GM19351 (cell line): ENCODE data around the gene MAPKBP1.

Source experiments
- ATAC-seq: cut with Tn5 transposase; IDR thresholded peaks from one replicate; pipeline ENCODE4 v1.9.1; 2021; ENCODE audit warnings: mild to moderate bottlenecking, moderate library complexity; ENCODE audit not compliant: unreplicated experiment

The MAPKBP1 gene

DNA sequence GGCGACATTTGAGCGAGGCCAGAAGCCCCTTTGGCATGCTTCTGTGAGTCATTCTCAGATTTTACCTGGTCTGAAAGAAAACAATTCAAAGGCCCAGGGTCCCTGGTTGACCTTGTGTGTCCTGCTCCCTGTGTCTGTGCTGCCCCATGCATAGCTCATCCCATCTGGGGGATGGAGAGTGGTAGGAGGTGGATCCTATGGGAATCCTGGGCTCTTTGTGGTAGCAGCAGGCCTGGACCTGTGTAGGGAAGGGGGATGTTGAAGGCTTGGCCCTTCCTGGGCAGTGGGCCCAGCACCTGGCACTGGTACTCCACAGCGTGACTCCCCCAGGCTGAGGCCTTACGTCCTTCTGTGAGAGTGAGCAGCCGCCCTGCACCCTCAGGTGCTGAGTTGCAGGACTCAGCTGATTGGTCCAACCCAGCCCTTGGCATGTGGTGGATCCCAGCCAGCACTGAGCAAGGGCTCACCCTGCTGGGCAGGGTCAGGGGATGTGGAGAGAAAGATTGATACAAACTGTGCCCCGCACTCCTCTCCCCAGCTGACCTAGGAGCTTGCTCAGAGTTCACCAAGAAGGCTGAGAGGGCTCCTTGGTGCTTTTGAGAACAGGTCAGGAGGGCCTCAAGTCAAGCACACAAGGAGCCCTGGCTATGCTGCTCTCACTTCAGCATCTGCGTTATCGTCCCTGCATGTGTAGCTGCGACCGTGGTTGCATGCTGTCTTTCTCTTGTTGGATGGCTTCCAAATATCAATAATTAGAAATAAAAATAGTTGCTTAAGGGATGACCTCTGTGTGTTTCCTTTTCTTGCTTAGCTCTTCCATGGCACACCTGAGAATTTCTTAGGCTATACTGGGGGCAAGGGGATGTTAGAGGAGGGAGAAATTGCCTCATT, 32.3 kb downstream of the MAPKBP1 start:
- no peak for ATAC-seq

DNA sequence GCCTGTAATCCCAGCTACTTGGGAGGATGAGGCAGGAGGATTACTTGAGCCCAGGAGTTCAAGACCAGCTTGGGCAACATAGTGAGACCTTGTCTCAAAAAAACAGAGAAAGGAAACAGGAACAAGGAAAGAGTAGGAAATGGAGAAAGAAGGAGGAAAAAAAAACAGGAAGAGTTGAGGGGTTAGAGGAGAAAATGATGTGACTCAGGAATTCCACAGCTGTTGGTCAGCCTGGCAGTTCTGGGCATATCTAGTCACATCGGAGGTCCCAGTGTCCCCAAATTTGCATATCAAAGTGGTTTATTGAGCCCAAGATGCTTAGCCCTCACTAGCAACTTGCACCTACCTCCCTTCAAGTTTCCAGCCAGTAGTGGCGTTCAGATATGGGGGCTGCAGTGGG, 34.8 kb downstream of the MAPKBP1 start:
- ATAC-seq: no peak

DNA sequence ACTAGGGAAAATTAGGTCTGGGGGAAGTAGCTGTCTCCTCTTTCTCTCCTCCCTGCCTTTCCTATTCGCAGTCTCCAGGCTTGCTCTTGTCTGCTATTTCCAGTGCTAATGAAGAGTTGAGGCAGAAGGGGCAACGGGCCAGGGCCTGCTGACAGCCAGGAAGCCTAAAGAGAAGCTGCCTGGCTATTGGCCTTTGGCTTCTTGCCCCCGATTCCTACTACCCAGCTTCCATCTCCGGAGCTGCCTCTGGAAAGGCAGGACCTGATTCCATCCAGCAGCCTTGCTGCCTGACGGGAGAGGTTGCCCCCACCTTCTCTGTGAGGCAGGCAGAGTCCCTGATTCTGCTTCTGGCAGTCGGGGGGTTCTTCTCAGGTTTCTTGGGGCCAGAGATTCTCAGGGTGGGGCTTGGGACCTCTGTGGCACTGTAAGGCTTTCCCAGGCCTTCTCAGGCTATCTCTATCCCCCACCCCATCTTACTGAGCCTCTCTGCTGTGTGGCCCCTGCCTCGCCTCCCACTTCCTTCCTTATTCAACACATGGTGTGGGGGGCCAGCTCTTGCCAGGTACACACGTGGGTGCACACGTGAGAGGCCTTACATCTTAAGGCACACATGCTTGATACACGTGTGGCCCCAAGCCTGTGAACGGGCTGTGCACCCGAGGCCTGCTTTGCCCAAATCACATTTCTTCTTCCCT, 35.4 kb downstream of the MAPKBP1 start:
- no peak for ATAC-seq

DNA sequence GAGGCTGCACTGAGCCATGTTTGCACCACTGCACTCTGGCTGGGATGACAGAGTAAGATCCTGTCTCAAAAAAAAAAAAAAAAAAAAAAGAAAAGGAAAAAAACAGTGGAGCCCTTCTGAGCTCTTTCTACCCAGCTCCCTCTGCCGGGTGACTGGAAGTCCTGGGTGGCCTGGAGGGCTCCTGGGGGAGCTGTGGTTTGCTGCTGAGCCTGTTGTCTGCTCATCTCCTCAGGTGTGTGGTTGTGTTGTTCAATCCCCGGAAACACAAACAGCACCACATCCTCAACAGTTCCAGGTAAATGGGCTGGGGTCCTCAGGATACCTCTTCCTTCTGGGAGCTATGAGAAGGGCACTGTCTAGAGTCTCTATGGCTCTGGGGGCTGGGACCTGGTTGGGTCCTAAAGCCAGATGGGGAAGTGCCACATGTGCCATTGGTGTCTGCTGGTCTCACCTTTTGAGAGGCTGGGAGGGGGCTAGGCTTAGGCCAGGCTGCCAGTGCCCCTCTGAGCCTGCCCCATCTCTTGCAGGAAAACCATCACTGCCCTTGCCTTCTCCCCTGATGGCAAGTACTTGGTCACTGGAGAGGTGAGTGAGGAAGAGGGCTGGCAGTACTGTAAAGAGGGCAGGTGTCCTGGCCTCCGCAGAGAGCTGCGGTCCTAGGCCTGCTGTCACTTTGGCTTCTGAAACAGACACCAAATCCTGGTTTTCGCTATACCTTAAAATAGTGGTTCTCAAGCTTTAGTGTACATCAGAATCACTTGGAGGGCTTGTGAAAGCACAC, 36.6 kb downstream of the MAPKBP1 start:
- no peak for ATAC-seq

DNA sequence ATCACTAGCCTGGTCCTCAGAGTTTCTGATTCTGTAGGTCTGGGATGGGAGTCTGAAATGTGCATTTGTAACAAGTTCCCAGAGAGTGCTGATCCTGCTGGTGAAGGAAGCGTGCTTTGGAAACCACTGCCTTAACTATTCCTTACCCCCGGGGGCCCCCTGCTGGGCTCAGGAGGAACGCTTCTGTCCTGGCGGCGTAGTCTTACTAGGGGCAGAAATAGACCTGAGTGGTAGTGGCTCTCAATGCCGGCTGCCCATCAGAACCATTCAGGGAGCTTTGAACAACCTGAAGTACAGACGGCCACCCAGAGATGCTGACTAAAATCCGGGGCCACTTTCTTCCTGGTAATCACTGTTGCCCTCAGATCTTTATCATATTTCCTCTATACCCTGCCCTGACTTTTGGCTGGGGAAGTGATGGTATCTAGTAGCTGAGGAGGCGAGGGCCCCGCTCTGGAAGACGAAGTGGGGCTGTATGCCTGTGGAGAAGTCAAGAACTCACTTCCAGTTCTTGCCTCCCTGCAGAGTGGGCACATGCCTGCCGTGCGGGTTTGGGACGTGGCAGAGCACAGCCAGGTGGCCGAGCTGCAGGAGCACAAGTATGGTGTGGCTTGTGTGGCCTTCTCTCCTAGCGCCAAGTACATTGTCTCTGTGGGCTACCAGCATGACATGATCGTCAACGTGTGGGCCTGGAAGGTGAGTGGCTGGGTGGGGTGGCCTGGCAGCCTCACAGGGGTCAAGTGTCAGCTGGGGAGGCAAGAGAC, 37.3 kb downstream of the MAPKBP1 start:
- no peak for ATAC-seq

DNA sequence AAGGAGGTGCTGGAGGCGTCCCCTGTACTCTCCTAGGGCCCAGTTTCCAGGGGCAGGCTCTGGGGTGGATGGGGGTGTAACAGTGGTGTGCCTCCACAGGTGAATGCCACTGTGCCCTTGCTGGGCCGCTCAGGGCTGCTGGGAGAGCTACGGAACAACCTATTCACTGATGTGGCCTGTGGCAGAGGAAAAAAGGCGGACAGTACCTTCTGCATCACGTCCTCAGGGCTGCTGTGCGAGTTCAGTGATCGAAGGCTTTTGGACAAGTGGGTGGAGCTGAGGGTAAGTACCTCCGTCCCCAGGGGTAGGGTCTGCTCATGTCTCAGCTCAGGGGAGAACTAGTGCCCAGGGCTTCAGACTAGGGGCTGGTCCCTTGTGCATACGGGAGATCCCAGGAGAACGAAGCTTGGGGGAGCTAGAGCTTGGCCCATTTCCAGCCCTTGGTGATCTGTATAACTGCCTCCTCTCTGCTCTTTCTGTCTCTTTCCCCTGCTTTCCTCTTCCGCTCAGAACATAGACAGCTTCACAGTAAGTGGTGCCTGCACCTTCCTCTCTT, 38.6 kb downstream of the MAPKBP1 start:
- no peak for ATAC-seq

DNA sequence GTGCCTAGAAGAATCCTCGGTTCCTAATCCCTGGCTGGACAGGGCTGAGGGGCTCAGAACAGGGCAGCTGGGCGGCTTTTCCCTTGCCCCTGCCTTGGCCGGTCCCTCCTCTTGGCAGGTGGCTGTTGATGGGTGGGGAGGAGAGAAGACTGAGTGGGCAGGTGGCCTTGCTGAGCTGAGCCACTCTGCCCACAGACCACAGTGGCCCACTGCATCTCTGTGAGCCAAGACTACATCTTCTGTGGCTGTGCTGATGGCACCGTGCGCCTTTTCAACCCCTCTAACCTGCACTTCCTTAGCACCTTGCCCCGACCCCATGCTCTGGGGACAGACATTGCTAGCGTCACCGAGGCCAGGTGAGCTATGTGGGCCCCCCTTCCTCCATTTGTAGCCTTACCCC, 39.1 kb downstream of the MAPKBP1 start:
- no peak for ATAC-seq

DNA sequence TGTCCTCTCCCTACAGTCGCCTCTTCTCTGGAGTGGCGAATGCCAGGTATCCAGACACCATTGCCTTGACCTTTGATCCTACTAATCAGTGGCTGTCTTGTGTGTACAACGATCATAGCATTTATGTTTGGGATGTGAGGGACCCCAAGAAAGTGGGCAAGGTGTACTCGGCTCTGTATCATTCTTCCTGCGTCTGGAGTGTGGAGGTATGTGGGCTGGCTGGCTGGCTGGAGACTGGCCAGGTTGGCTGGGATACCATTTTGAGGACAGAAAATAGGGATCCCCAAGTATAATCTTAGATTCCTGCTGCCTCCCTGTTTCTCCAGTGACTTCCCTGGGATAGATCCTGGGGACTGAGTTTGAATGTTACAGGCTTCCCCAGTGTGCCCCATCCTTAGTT, 40.2 kb downstream of the MAPKBP1 start:
- no peak for ATAC-seq

DNA sequence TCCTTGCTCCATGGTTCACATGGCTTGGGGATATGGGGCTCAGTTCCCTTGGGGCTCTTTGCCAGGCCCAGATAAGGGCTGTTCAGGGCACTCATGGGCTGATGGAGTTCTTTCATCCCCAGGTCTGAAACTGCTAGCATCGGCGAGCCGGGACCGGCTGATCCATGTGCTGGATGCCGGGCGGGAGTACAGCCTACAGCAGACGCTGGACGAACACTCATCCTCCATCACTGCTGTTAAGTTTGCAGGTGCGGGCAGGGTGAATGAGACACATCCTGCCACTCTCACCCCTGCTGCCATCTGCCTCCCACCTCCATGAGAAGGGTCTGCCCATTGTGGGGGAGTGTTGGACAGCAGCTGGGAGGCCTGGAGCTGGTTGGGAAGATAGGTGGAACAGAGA, 42.5 kb downstream of the MAPKBP1 start:
- ATAC-seq: no peak

DNA sequence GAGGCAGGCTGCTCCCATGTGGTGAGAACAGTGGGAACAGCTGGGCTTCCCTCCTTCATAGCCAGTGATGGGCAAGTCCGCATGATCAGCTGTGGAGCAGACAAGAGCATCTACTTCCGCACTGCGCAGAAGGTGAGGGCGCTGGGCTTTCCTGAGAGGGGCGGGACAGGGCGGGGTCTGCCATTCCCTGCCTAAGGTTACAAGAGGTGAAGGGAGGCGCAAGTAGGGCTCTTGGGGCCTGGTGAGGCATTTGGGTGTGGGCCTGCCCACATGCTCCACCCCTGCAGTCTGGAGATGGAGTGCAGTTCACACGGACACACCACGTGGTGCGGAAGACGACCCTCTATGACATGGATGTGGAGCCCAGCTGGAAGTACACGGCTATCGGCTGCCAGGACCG, 43.0 kb downstream of the MAPKBP1 start:
- no peak for ATAC-seq

DNA sequence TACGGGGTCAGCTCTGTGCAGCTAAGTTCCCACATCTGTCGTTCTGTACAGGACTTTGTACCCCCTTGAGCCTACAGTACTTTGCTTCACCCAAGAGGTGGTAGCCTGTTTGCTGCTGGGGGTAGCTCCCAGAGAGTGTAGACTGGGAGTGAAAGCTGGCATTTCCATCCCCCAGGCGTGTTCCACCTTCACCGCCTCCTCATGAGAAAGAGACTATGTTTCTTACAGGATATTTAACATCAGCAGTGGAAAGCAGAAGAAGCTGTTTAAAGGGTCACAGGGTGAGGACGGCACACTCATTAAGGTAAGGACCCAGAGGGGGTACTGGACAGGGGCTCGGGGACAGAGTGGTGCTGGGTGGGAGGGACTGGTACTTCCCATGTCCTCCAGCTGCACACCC, 43.5 kb downstream of the MAPKBP1 start:
- no peak for ATAC-seq

DNA sequence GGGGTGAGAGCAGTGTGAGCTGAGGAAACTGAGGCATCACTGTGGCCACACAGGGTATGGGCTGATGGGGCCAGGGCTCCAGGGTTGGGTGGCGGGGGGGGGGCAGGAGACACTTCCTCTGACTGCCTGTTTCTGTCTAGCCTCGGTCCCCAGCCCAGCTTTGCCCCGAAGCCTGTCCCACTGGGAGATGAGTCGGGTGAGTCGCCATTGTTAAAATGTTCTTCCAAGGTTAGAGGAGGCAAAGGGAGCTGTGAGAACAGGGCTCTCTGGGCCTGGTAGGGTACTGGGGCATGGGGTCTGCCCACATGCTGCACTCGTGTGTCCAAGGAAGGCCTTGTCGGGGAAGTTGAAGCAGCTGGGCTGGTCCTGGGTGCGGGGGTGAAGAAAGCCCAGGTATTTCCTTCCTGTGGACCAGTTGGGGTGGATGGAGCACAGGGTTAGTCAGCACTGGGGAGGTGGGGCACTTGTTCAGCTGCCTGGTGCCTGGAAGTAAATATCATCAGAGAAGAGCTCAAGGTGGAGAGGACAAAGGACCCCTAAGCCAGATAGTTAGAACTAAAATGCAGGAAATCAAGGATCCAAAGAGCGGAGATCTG, 45.3 kb downstream of the MAPKBP1 start:
- no peak for ATAC-seq

DNA sequence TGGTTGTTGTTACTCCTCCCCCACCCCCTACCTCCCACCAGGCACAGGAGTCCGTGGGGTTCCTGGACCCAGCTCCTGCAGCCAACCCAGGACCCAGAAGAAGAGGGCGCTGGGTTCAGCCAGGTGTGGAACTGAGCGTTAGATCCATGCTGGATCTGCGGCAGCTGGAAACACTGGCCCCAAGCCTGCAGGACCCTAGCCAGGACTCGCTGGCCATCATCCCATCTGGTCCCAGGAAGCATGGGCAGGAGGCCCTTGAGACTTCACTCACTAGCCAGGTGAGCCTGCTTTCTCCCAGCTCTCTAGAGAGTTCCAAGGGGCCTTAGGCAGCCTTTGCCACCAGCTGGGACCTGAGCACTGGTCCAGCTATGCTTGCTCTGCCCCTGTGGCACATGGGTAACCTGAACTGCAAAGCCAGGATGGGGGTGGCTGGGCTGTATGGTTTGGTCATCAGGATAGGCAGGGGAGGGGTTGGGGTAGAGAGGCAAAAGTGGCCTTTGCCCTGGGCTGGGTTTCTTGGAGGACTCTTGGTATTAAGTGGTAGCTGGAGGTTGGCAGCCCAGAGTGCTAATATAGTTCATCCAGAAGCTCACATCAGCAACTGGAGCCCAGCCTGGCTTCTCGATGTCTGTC, 46.6 kb downstream of the MAPKBP1 start:
- ATAC-seq: no peak

DNA sequence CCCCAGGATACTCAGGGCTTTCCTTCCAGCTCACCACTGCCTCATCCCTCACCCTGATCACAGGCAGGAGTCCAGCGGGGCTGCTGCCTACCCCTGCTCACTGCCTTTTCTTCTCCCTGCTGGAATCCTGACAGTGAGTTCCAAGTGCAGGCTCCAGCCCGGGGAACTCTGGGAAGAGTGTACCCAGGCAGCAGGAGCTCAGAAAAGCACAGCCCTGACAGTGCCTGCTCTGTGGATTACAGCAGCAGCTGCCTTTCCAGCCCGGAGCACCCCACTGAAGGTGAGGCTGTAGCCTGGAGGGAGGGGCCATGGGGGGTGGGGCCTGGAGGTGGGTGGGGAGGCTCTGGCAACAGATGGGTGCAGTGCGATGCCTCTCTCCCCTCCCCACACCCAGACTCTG, 47.5 kb downstream of the MAPKBP1 start:
- ATAC-seq: no peak

DNA sequence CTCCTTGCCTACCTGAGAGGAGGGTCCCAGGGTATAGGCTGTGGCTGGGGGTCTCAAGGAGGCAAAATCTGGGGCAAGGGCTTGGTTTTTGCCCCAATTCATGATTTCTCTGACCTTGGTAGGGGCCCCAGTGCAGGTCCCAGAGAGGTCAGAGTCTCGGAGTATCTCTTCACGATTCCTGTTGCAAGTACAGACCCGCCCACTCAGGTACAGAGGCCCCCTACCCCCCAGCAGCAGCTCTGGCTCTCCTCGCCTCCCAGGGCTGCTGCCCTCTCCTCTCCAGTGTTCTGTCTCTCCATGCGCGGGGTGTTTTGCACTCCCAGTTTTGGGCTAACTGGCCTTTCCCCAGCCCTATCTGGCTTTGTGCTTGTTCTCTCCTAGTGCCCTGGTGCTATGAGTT, 48.2 kb downstream of the MAPKBP1 start:
- ATAC-seq: no peak

DNA sequence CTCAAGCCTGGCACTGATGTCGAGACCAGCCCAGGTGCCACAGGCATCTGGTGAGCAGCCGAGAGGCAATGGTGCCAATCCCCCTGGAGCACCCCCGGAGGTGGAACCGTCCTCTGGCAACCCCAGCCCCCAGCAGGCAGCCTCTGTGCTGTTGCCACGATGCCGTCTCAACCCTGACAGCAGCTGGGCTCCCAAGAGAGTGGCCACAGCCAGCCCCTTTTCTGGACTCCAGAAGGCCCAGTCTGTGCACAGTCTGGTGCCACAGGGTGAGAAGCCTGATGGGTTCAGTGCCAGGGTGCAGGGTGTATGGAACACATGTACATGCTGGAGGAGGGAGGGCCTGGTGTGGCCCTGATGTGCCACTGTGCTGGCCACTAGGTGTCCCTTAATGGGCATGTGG, 48.7 kb downstream of the MAPKBP1 start:
- ATAC-seq: no peak

DNA sequence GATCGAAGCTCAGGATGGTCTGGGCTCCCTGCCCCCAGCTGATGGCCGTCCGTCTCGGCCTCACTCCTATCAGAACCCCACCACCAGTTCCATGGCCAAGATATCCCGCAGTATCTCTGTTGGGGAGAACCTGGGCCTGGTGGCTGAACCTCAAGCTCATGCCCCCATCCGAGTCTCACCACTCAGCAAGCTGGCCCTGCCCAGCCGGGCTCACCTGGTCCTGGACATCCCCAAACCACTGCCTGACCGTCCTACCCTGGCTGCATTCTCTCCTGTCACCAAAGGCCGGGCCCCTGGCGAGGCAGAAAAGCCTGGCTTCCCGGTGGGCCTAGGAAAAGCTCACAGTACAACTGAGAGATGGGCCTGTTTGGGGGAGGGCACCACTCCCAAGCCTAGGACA, 49.2 kb downstream of the MAPKBP1 start:
- ATAC-seq: no peak

DNA sequence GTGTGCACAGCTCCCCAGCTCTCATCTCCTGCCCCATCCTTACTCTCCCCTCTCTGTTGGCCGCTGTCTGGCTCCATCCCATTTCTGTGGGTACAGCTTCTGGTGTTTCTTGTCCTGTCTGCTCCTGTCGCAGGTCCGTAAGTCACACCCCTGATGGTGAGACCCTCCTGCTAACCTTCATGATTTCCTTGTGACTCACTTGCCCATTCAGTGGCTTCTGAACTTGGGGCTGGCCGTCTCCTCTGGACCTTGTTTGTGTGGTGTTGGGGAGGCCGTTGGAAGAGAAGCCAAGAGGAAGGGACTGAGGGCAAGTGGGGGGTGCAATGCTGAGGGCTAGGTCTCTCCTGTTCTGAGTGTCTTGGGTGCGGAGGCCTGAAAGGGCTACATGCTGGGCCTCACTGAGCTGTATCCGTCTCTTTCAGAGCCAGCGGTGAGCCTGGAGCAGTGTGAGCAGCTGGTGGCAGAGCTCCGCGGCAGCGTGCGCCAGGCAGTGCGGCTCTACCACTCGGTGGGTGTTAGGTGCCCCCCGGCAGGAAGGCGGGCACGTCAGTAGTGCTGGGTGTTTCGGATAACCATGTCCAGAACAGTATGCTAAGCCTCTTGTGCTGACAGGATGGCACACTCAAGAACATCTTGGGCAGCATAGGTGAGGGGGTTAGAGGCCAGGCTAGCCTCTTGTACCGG, 49.9 kb downstream of the MAPKBP1 start:
- no peak for ATAC-seq

DNA sequence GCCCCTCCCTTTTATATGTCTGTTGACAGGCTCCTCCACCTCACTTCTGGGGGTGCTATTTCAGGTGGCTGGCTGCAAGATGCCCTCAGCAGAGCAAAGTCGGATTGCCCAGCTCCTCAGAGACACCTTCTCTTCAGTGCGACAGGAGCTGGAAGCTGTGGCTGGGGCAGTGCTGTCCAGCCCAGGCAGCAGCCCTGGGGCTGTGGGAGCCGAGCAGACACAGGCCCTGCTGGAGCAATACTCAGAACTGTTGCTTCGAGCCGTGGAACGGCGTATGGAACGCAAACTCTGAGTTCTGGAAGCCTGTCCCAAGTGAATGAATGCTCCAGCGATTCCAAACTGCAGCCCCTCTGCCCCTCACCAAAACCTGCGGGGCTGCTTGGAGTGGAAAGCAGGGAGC, 50.9 kb downstream of the MAPKBP1 start:
- ATAC-seq: no peak
